Renal pelvis (tissue), 4 donors: ENCODE data around the gene POLR1H. TPM values are rescaled to one million over a fixed set of nuclear protein-coding genes. Genes with fewer than 3 reads are reported as not detected.

ENCODE experiments used
- DNase-seq: peaks from one replicate; pipeline ENCODE4 v3.0.0-alpha.2; 2013
- polyA plus RNA-seq, 3 donors: library from polyadenylated mRNA; unstranded; fragments of 120-200 nt; gene quantifications; one replicate each; pipeline ENCODE4 v1.2.1, GENCODE V29; 2013; ENCODE audit not compliant: insufficient read length in 3 of 3

POLR1H gene
- polyA plus RNA-seq, 3 donors = 37.9 to 42.1 (median 39.1) TPM

DNA sequence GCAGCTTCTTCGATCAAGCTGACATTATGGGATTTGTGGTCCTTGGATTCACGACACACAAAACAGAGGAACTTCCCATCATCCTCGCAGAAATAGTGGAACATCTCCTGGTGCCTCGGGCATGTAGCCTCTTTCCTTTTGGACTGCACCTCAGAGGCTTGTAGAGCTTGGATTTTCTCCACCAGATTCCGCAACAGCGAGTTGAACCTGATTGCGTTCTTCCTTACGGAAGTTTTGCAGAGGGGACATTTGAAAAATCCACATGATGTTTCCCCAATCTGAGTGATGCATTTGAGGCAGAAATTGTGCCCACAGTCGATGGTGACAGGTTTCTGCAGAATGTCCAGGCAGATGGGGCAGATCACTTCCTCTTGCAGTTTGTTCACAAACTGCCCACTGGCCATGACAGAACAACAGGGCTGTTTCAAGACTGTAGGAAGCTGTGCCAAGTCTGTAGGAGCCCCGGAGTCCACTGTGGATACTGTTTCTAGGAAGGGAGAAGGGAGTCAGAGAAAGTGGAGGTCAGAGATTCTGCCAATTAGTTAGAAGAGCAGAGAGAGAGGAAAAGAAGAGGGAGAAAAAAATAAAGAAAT lies 51.4 kb downstream of the POLR1H start:
- no peak for DNase-seq

DNA sequence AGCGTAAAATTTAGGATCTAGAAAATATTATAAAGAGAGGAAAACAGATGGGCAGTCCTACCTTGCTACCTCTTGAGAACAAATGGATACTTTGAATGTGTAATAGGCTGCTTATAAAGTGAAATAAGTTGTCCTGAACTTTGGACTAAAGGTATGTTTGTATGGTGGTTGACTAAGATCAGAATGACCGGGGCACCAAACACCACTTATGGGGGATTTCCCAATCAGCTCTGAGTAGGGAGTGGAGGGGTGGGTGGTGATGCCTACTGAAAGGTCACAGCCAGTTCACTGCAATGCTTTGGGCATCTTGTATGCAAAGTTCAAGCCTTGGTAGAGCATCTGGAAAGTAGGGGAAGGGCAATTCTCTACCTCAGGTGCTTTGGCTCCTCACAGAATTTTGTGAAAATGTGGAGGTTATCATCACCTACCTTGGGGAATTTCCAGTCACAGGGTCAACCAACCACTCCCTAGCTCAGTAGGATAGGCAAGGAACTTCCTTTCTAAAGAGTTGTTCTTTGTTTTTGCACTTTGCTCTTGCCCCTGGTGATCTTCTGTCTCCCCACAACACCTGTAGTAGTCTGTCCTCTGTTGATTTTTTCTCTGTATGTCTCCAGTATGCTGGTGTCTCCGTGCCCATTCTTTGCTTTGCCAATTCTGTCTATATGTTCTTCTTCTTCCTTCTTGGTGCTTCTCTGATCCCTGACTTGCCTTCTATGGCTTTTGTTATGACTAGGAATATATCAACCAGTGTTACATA lies 52.1 kb downstream of the POLR1H start, which contains the start of gene TRIM31:
TSS of gene TRIM31 (minus strand) at position 88 of the 757 bp plus-strand sequence. CDS start 285 bp downstream, outside the sequence.
- no peak for DNase-seq

DNA sequence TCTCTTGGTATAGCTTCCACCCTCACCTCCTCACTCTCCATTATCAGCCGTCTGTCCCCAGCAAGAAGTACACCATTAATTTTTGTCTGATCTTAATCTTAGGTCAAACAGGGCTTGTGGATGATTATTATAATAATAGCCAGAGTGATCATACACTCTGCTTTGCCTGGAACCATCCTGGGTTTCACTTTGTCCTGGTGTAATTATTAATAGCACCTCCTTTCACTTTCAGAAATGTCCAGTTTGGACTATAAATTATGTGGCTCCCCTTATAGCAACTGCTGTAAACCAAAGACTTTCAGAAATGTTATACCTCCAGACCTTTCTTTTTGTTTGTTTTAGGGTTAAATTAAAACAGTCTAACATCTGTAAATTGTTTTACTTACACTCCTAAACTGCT lies 52.8 kb downstream of the POLR1H start:
- DNase-seq = no peak

Other genes with a start within 250 kb of the POLR1H start
- gene HLA-G, start 233.4 kb upstream of the POLR1H start, polyA plus RNA-seq = 1 to 10 TPM; 2.2 to 6.7 (median 5.7) TPM
- 100 to 1,000 TPM; 177 to 196 (median 179) TPM for gene HLA-A, start 118.7 kb upstream of the POLR1H start, polyA plus RNA-seq
- gene PPP1R11, start 5.9 kb downstream of the POLR1H start, polyA plus RNA-seq = 10 to 100 TPM; 60.5 to 63.7 (median 62.6) TPM
- gene RNF39, start 14.5 kb downstream of the POLR1H start, polyA plus RNA-seq = 1 to 10 TPM; 1.0 to 1.8 (median 1.1) TPM
- gene TRIM31, start 51.8 kb downstream of the POLR1H start, polyA plus RNA-seq = not detected
- under 1 TPM in 2 of 3 donors, not detected in 1; 0.07 to 0.10 TPM for gene TRIM40, start 74.9 kb downstream of the POLR1H start, polyA plus RNA-seq
- gene TRIM10, start 99.9 kb downstream of the POLR1H start, polyA plus RNA-seq = under 1 TPM; 0.28 to 0.52 (median 0.44) TPM
- gene TRIM15, start 102.3 kb downstream of the POLR1H start, polyA plus RNA-seq = under 1 TPM in 1 of 3 donors, not detected in 2; 0.53 TPM
- gene TRIM26, start 152.1 kb downstream of the POLR1H start, polyA plus RNA-seq = 10 to 100 TPM; 36.6 to 42.7 (median 38.9) TPM